H9 (cell line): ENCODE measurements around the gene TLCD3A. TPM values are rescaled to one million over a fixed set of nuclear protein-coding genes. Genes with fewer than 3 reads are reported as not detected.
"Not testable (repeated sequence)": the region's sequence is repeated elsewhere in the genome, so short reads cannot be mapped to it uniquely, and the experiment has no call there.

Experiments
- DNase-seq: peaks from one replicate; pipeline ENCODE4 v3.0.0-alpha.2; 2017
- H2AFZ ChIP-seq: one replicate; pipeline ENCODE4 v1.6.1; 2013; ENCODE audit warnings: mild to moderate bottlenecking, low read length, control low read depth, moderate library complexity
- H2AK5ac ChIP-seq: 2 replicates; pipeline ENCODE4 v1.6.1; 2013; ENCODE audit warnings: low read length, control low read depth, mixed read lengths; ENCODE audit not compliant: insufficient read length
- H2BK120ac ChIP-seq: one replicate; pipeline ENCODE4 v1.6.1; 2013; ENCODE audit warnings: low read depth, mild to moderate bottlenecking, low read length, control low read depth, inconsistent platforms; ENCODE audit not compliant: poor library complexity, severe bottlenecking
- H2BK12ac ChIP-seq: 2 replicates; pipeline ENCODE4 v1.6.1; 2013; ENCODE audit warnings: low read length, control low read depth, mixed read lengths, low read depth; ENCODE audit not compliant: insufficient read length
- H2BK15ac ChIP-seq: 2 replicates; pipeline ENCODE4 v1.6.1; 2013; ENCODE audit warnings: low read depth, low read length, control low read depth
- H2BK20ac ChIP-seq: one replicate; pipeline ENCODE4 v1.6.1; 2013; ENCODE audit warnings: low read depth, mild to moderate bottlenecking, low read length, control low read depth, inconsistent platforms; ENCODE audit not compliant: poor library complexity, severe bottlenecking
- H2BK5ac ChIP-seq: 2 replicates; pipeline ENCODE4 v1.6.1; 2013; ENCODE audit warnings: low read length, control low read depth, mixed read lengths; ENCODE audit not compliant: insufficient read length
- H3K14ac ChIP-seq: 2 replicates; pipeline ENCODE4 v1.6.1; 2013; ENCODE audit warnings: low read length, control low read depth; ENCODE audit not compliant: insufficient read depth
- H3K18ac ChIP-seq: 2 replicates; pipeline ENCODE4 v1.6.1; 2013; ENCODE audit warnings: low read depth, mild to moderate bottlenecking, mixed read lengths, low read length, control low read depth; ENCODE audit not compliant: insufficient read length
- H3K23ac ChIP-seq: 2 replicates; pipeline ENCODE4 v1.6.1; 2013; ENCODE audit warnings: low read length, control low read depth, mixed read lengths, low read depth; ENCODE audit not compliant: insufficient read length
- H3K23me2 ChIP-seq: 2 replicates; pipeline ENCODE4 v1.6.1; 2013; ENCODE audit warnings: low read depth, mild to moderate bottlenecking, mixed read lengths, low read length, control low read depth; ENCODE audit not compliant: insufficient read length, poor library complexity, severe bottlenecking
- H3K27ac ChIP-seq: 2 replicates; pipeline ENCODE4 v1.5.1; 2013; ENCODE audit warnings: low read length, control low read depth, mixed read lengths, low read depth; ENCODE audit not compliant: insufficient read length
- H3K27me3 ChIP-seq: 2 replicates; pipeline ENCODE4 v1.6.1; 2013; ENCODE audit warnings: low read length, control low read depth, inconsistent platforms; ENCODE audit not compliant: insufficient read depth
- H3K4ac ChIP-seq: 2 replicates; pipeline ENCODE4 v1.6.1; 2013; ENCODE audit warnings: low read depth, mild to moderate bottlenecking, control low read depth, inconsistent platforms, low read length, moderate library complexity
- H3K4me1 ChIP-seq: 2 replicates; pipeline ENCODE4 v1.6.1; 2013; ENCODE audit warnings: low read length, control low read depth, inconsistent platforms; ENCODE audit not compliant: insufficient read depth
- H3K4me2 ChIP-seq: 2 replicates; pipeline ENCODE4 v1.6.1; 2013; ENCODE audit warnings: low read length, control low read depth, mixed read lengths; ENCODE audit not compliant: insufficient read length, insufficient read depth
- H3K56ac ChIP-seq: 2 replicates; pipeline ENCODE4 v1.6.1; 2013; ENCODE audit warnings: low read depth, mild to moderate bottlenecking, mixed read lengths, low read length, control low read depth; ENCODE audit not compliant: insufficient read length
- H3K79me1 ChIP-seq: 2 replicates; pipeline ENCODE4 v1.6.1; 2013; ENCODE audit warnings: low read depth, mild to moderate bottlenecking, moderate library complexity, low read length, control low read depth, inconsistent platforms; ENCODE audit not compliant: insufficient read depth, poor library complexity, severe bottlenecking
- H3K79me2 ChIP-seq: 2 replicates; pipeline ENCODE4 v1.6.1; 2013; ENCODE audit warnings: low read length, control low read depth, inconsistent platforms; ENCODE audit not compliant: insufficient read depth
- H3K9ac ChIP-seq: 2 replicates; pipeline ENCODE4 v1.6.1; 2013; ENCODE audit warnings: low read length, control low read depth, mixed read lengths; ENCODE audit not compliant: insufficient read length; ENCODE audit errors: extremely low read depth
- H3K9me3 ChIP-seq: one replicate; pipeline ENCODE4 v1.6.1; 2013; ENCODE audit warnings: low read depth, low read length, inconsistent platforms; ENCODE audit not compliant: control insufficient read depth
- H3T11ph ChIP-seq: one replicate; pipeline ENCODE4 v1.6.1; 2013; ENCODE audit warnings: mild to moderate bottlenecking, low read length, control low read depth, inconsistent platforms
- H4K20me1 ChIP-seq: one replicate; pipeline ENCODE4 v1.6.1; 2013; ENCODE audit not compliant: control insufficient read depth, insufficient read length, insufficient read depth
- H4K5ac ChIP-seq: 2 replicates; pipeline ENCODE4 v1.6.1; 2013; ENCODE audit warnings: low read depth, mild to moderate bottlenecking, mixed read lengths, low read length, control low read depth; ENCODE audit not compliant: insufficient read length
- H4K8ac ChIP-seq: replicated peaks from 2 replicates; pipeline ENCODE4 v1.6.1; 2013; ENCODE audit warnings: low read length, control low read depth, mixed read lengths, low read depth; ENCODE audit not compliant: insufficient read length
- H4K91ac ChIP-seq: 2 replicates; pipeline ENCODE4 v1.6.1; 2013; ENCODE audit warnings: low read depth, mild to moderate bottlenecking, moderate library complexity, mixed read lengths, low read length, control low read depth; ENCODE audit not compliant: insufficient read length
- H3K27ac Mint-ChIP-seq, 3 experiments: 2 replicates in 2 of 3; 3 replicates in 1 of 3; pipeline ENCODE4 v1.8.0; 2020 to 2021; ENCODE audit warnings: mixed read lengths in 3 of 3, mild to moderate bottlenecking in 1 of 3, moderate library complexity in 1 of 3
- H3K27me3 Mint-ChIP-seq: 2 replicates; pipeline ENCODE4 v1.8.0; 2021; ENCODE audit warnings: low read depth, mild to moderate bottlenecking, moderate library complexity, mixed read lengths
- H3K36me3 Mint-ChIP-seq, 3 experiments: 2 replicates in 2 of 3; 3 replicates in 1 of 3; pipeline ENCODE4 v1.8.0; 2020 to 2021; ENCODE audit warnings: low read depth in 3 of 3, mixed read lengths in 3 of 3; ENCODE audit not compliant: insufficient read depth in 1 of 3
- H3K4me1 Mint-ChIP-seq, 2 experiments: 2 replicates each; pipeline ENCODE4 v1.8.0; 2020; ENCODE audit warnings: mixed read lengths in 2 of 2
- H3K4me3 Mint-ChIP-seq, 2 experiments: 2 replicates in 1 of 2; 3 replicates in 1 of 2; pipeline ENCODE4 v1.8.0; 2020 to 2021; ENCODE audit warnings: mild to moderate bottlenecking in 2 of 2, mixed read lengths in 2 of 2, moderate library complexity in 1 of 2
- H3K9me3 Mint-ChIP-seq, 2 experiments: 2 replicates in 1 of 2; 3 replicates in 1 of 2; pipeline ENCODE4 v1.8.0; 2020; ENCODE audit warnings: mild to moderate bottlenecking in 2 of 2, mixed read lengths in 2 of 2, moderate library complexity in 1 of 2
- WGBS: extraction: QIAGEN DNeasy Blood & Tissue Kit; methylation state at CpG from one replicate; pipeline ENCODE4 v1.1.7; 2013; ENCODE audit warnings: missing lambda C conversion rate, low lambda C conversion rate, mixed read lengths; ENCODE audit not compliant: insufficient read length; ENCODE audit errors: extremely low coverage; 5-methylcytosine and 5-hydroxymethylcytosine counted together
- total RNA-seq: library from RNA; stranded (reverse); gene quantifications from 2 replicates; pipeline ENCODE4 v1.2.1, GENCODE V29; 2021

Gene TLCD3A
- total RNA-seq, 1 experiment from 2014 or later = 29.6 TPM

GRCh38 chr17:756010-756567, 23.7 kb downstream of the TLCD3A start:
- H3K56ac ChIP-seq, H3T11ph ChIP-seq, H3K23me2 ChIP-seq, H3K27me3 Mint-ChIP-seq, H2BK15ac ChIP-seq, H4K91ac ChIP-seq, H2BK5ac ChIP-seq, H3K79me2 ChIP-seq, H4K5ac ChIP-seq, H2AK5ac ChIP-seq, H4K20me1 ChIP-seq, H3K79me1 ChIP-seq, H2BK20ac ChIP-seq, H3K18ac ChIP-seq, H3K4me2 ChIP-seq, H3K4me3 Mint-ChIP-seq, H3K4me1 ChIP-seq, DNase-seq, H3K23ac ChIP-seq, H3K27ac ChIP-seq, H3K9me3 Mint-ChIP-seq, H3K9me3 ChIP-seq, H3K27me3 ChIP-seq, H3K9ac ChIP-seq, H4K8ac ChIP-seq, H2BK12ac ChIP-seq, H3K14ac ChIP-seq, H3K4ac ChIP-seq, H2BK120ac ChIP-seq, H2AFZ ChIP-seq: not testable (repeated sequence)
- no CpG with 5 or more reads among the region's 15 CpGs for WGBS
- peaks cover 24 to 26% of the 10 kb centered on the region in 2 experiments for H3K4me1 Mint-ChIP-seq
- peaks cover 18 to 54% (median 46%) of the 10 kb centered on the region in 3 experiments for H3K36me3 Mint-ChIP-seq
- peak overlapping the region; percentile 32 to 86 (median 64); a peak in 5 of 7 replicates for H3K27ac Mint-ChIP-seq
